IMR-90 (cell line): ENCODE data around the gene TRPM3. TPM values are rescaled to one million over a fixed set of nuclear protein-coding genes. Genes with fewer than 3 reads are reported as not detected.

Source experiments
- ATAC-seq: fragments of 200-7000 bp; cut with Tn5 transposase; 2 replicates; pipeline ENCODE4 v1.9.1; 2020; ENCODE audit warnings: low read depth, mild to moderate bottlenecking, moderate library complexity
- BruUV-seq: library from RNA; stranded (reverse); fragments of 400-500 nt; replicated peaks from 2 replicates; lab custom pipeline; 2021; lab: Mats Ljungman, UMichigan
- CTCF ChIA-PET: fragments of 300-600 bp; formaldehyde crosslinking; extraction: SDS; loops from one replicate; lab custom pipeline; 2021; ENCODE audit warnings: antibody characterized with exemption; lab: Yijun Ruan, JAX
- POLR2A ChIA-PET: fragments of 300-600 bp; sonication (Branson Sonifier 250); formaldehyde crosslinking; loops from one replicate; lab custom pipeline; 2022; ENCODE audit warnings: antibody characterized with exemption; ENCODE audit not compliant: unreplicated experiment; lab: Charles Lee
- DNase-seq: peaks from one replicate; pipeline ENCODE4 v3.0.0; 2013
- H2AFZ ChIP-seq: replicated peaks from 2 replicates; pipeline ENCODE3; 2013; ENCODE audit warnings: low read length, mild to moderate bottlenecking; ENCODE audit not compliant: poor library complexity
- H2AK5ac ChIP-seq: 2 replicates; pipeline ENCODE4 v1.6.1; 2013; ENCODE audit warnings: low read depth, low read length, inconsistent platforms
- H2AK9ac ChIP-seq: replicated peaks from 2 replicates; pipeline ENCODE3; 2013; ENCODE audit warnings: mild to moderate bottlenecking, low read depth, low read length, moderate library complexity; ENCODE audit not compliant: poor library complexity
- H2BK120ac ChIP-seq: 2 replicates; pipeline ENCODE4 v1.6.1; 2013; ENCODE audit warnings: low read depth, low read length, inconsistent platforms
- H2BK15ac ChIP-seq: 3 replicates; pipeline ENCODE4 v1.6.1; 2013; ENCODE audit warnings: low read depth, low read length, inconsistent platforms
- H2BK20ac ChIP-seq: 2 replicates; pipeline ENCODE4 v1.6.1; 2013; ENCODE audit warnings: low read depth, mild to moderate bottlenecking, inconsistent platforms, low read length, moderate library complexity
- H2BK5ac ChIP-seq: 2 replicates; pipeline ENCODE4 v1.6.1; 2013; ENCODE audit warnings: mild to moderate bottlenecking, low read depth, low read length, inconsistent platforms; ENCODE audit not compliant: poor library complexity, severe bottlenecking
- H3K14ac ChIP-seq: replicated peaks from 2 replicates; pipeline ENCODE4 v1.6.1; 2013; ENCODE audit warnings: low read depth, low read length, inconsistent platforms
- H3K18ac ChIP-seq: 2 replicates; pipeline ENCODE4 v1.6.1; 2013; ENCODE audit warnings: low read depth, low read length, control low read depth
- H3K23ac ChIP-seq: 2 replicates; pipeline ENCODE4 v1.6.1; 2013; ENCODE audit warnings: low read depth, low read length, inconsistent platforms
- H3K27ac ChIP-seq: 2 replicates; pipeline ENCODE4 v1.5.1; 2013; ENCODE audit warnings: mild to moderate bottlenecking, control low read depth, low read length; ENCODE audit not compliant: insufficient read depth
- H3K27me3 ChIP-seq: 2 replicates; pipeline ENCODE4 v1.6.1; 2013; ENCODE audit warnings: low read length; ENCODE audit not compliant: control insufficient read depth, insufficient read depth
- H3K36me3 ChIP-seq: 2 replicates; pipeline ENCODE4 v1.6.1; 2013; ENCODE audit warnings: low read length, mixed read lengths; ENCODE audit not compliant: control insufficient read depth, insufficient read depth
- H3K4ac ChIP-seq: 2 replicates; pipeline ENCODE4 v1.6.1; 2013; ENCODE audit warnings: low read depth, low read length, inconsistent platforms
- H3K4me1 ChIP-seq: 2 replicates; pipeline ENCODE4 v1.6.1; 2013; ENCODE audit warnings: low read length, mixed read lengths; ENCODE audit not compliant: control insufficient read depth, insufficient read depth
- H3K4me2 ChIP-seq: 2 replicates; pipeline ENCODE4 v1.6.1; 2013; ENCODE audit warnings: low read depth, mild to moderate bottlenecking, control low read depth, low read length, moderate library complexity
- H3K4me3 ChIP-seq: 2 replicates; pipeline ENCODE4 v1.5.1; 2013; ENCODE audit warnings: low read depth, mild to moderate bottlenecking, control low read depth, low read length, moderate library complexity; ENCODE audit not compliant: insufficient read depth
- H3K56ac ChIP-seq: 2 replicates; pipeline ENCODE4 v1.6.1; 2013; ENCODE audit warnings: low read length, inconsistent platforms; ENCODE audit not compliant: insufficient read depth; ENCODE audit errors: extremely low read depth
- H3K79me1 ChIP-seq, 2 experiments: 2 replicates each; pipeline ENCODE4 v1.6.1; 2013; ENCODE audit warnings: low read length in 2 of 2, inconsistent platforms in 1 of 2, low read depth in 1 of 2
- H3K9ac ChIP-seq: 2 replicates; pipeline ENCODE4 v1.6.1; 2013; ENCODE audit warnings: low read depth, low read length, control low read depth
- H3K9me1 ChIP-seq: 2 replicates; pipeline ENCODE4 v1.6.1; 2013; ENCODE audit warnings: low read length, inconsistent platforms; ENCODE audit not compliant: insufficient read depth
- H3K9me3 ChIP-seq: 2 replicates; pipeline ENCODE4 v1.6.1; 2013; ENCODE audit warnings: low read length; ENCODE audit not compliant: control insufficient read depth, insufficient read depth
- H4K20me1 ChIP-seq: 2 replicates; pipeline ENCODE4 v1.6.1; 2013; ENCODE audit warnings: low read length, inconsistent platforms; ENCODE audit not compliant: insufficient read depth
- H4K5ac ChIP-seq: 2 replicates; pipeline ENCODE4 v1.6.1; 2013; ENCODE audit warnings: mild to moderate bottlenecking, low read depth, low read length, control low read depth
- H4K8ac ChIP-seq, 2 experiments: 2 replicates each; pipeline ENCODE4 v1.6.1; 2013; ENCODE audit warnings: low read depth in 2 of 2, low read length in 2 of 2, control low read depth in 1 of 2, inconsistent platforms in 1 of 2
- H4K91ac ChIP-seq: 2 replicates; pipeline ENCODE4 v1.6.1; 2013; ENCODE audit warnings: low read depth, low read length, inconsistent platforms; ENCODE audit not compliant: insufficient read depth
- BHLHE40 ChIP-seq: fragments of 150-350 bp; IDR thresholded peaks from 2 replicates; pipeline ENCODE4 v1.6.1; 2016; ENCODE audit warnings: mild to moderate bottlenecking, low read depth, low read length
- CEBPB ChIP-seq: IDR thresholded peaks from 2 replicates; pipeline ENCODE4 v1.6.1; 2012; ENCODE audit warnings: low read depth, low read length, improper control_type of control experiment
- CHD1 ChIP-seq: IDR thresholded peaks from 2 replicates; pipeline ENCODE4 v1.6.1; 2012; ENCODE audit warnings: low read depth, low read length, improper control_type of control experiment
- CTCF ChIP-seq: conservative IDR thresholded peaks from 2 replicates; pipeline ENCODE4 v1.5.1; 2012; ENCODE audit warnings: mild to moderate bottlenecking, low read depth, low read length, improper control_type of control experiment
- ELK1 ChIP-seq: fragments of 150-350 bp; IDR thresholded peaks from 2 replicates; pipeline ENCODE4 v1.6.1; 2016; ENCODE audit warnings: low read depth, mild to moderate bottlenecking, low read length, moderate library complexity, borderline replicate concordance
- FOS ChIP-seq: fragments of 150-350 bp; IDR thresholded peaks from 2 replicates; pipeline ENCODE4 v1.6.1; 2016; ENCODE audit warnings: low read depth, low read length
- MAFK ChIP-seq: IDR thresholded peaks from 2 replicates; pipeline ENCODE4 v1.6.1; 2012; ENCODE audit warnings: low read depth, low read length, improper control_type of control experiment
- MAZ ChIP-seq: IDR thresholded peaks from 2 replicates; pipeline ENCODE4 v1.6.1; 2012; ENCODE audit warnings: low read depth, mild to moderate bottlenecking, low read length, improper control_type of control experiment, moderate library complexity, borderline replicate concordance
- MXI1 ChIP-seq: IDR thresholded peaks from 2 replicates; pipeline ENCODE4 v1.6.1; 2012; ENCODE audit warnings: low read depth, mild to moderate bottlenecking, low read length, moderate library complexity, borderline replicate concordance
- NFE2L2 ChIP-seq: fragments of 150-350 bp; IDR thresholded peaks from 2 replicates; pipeline ENCODE4 v1.6.1; 2016; ENCODE audit warnings: low read depth, mild to moderate bottlenecking, low read length
- POLR2A ChIP-seq: IDR thresholded peaks from 2 replicates; pipeline ENCODE4 v1.6.1; 2012; ENCODE audit warnings: mild to moderate bottlenecking, low read depth, low read length
- RAD21 ChIP-seq: IDR thresholded peaks from 2 replicates; pipeline ENCODE4 v1.6.1; 2012; ENCODE audit warnings: low read length, improper control_type of control experiment
- RCOR1 ChIP-seq: IDR thresholded peaks from 2 replicates; pipeline ENCODE4 v1.6.1; 2012; ENCODE audit warnings: mild to moderate bottlenecking, low read length, improper control_type of control experiment; ENCODE audit not compliant: insufficient replicate concordance
- RFX5 ChIP-seq: IDR thresholded peaks from 2 replicates; pipeline ENCODE4 v1.8.0; 2012; ENCODE audit warnings: low read depth, mild to moderate bottlenecking, low read length, moderate library complexity
- SMC3 ChIP-seq: fragments of 150-350 bp; IDR thresholded peaks from 2 replicates; pipeline ENCODE4 v1.6.1; 2016; ENCODE audit warnings: low read depth, mild to moderate bottlenecking, antibody characterized with exemption, low read length, moderate library complexity
- USF2 ChIP-seq: fragments of 150-350 bp; IDR thresholded peaks from 2 replicates; pipeline ENCODE4 v1.6.1; 2017; ENCODE audit warnings: mild to moderate bottlenecking, antibody characterized with exemption, low read length, low read depth
- WGBS, 2 experiments: methylation state at CpG; one replicate each; pipeline versions ENCODE4 v1.1.5 to v1.1.7; 2013; ENCODE audit warnings: missing lambda C conversion rate in 2 of 2; ENCODE audit not compliant: insufficient read length in 1 of 2; ENCODE audit errors: extremely low coverage in 2 of 2; 5-methylcytosine and 5-hydroxymethylcytosine counted together
- dilution Hi-C: fragments of 300-500 bp; cut with HindIII; formaldehyde crosslinking; loops from one replicate; pipeline ENCODE4 v1.14.3; 2018; ENCODE audit warnings: low sequenced_read_pairs; ENCODE audit not compliant: unreplicated experiment
- in situ Hi-C: fragments of 300-500 bp; cut with MboI; formaldehyde crosslinking; loops from 3 replicates; pipeline ENCODE4 v1.14.3; 2019; ENCODE audit warnings: low sequenced_read_pairs, inconsistent platforms, mixed read lengths
- intact Hi-C: fragments of 100-400 bp; cut with micrococcal nuclease; formaldehyde crosslinking; loops from 2 replicates; pipeline ENCODE4 v1.10.0; 2022
- polyA plus RNA-seq, 3 experiments: library from polyadenylated mRNA; depleted of rRNA; stranded (reverse); fragments of >200 nt; gene quantifications; 2 replicates each; pipeline ENCODE4 v1.2.3, GENCODE V29; 2012; ENCODE audit warnings: low replicate concordance in 1 of 3
- total RNA-seq: library from RNA; depleted of rRNA; stranded (reverse); fragments of >200 nt; gene quantifications from 2 replicates; pipeline ENCODE4 v1.2.3, GENCODE V29; 2012

The TRPM3 gene
- total and polyA plus RNA-seq, 2 of the 4 experiments (the other 2 are of a cell fraction): not detected

GRCh38 chr9:70749066-70749465 lies 372.4 kb downstream of the TRPM3 start:
- POLR2A ChIA-PET: no interaction called here

More at GRCh38 chr9:70749066-70749465, 372.4 kb downstream of the TRPM3 start:
- Histone ChIP-seq H2BK120ac (no peak overlapping the region), H4K5ac (no peak overlapping the region), H4K8ac (no peak overlapping the region), H3K9ac (no peak overlapping the region), H3K27me3 (no peaks in the 10 kb centered on the region), H2BK15ac (no peak overlapping the region), H2AK9ac (no peak overlapping the region), H3K4me3 (no peak overlapping the region), H3K4ac (no peak overlapping the region), H3K9me1 (no peaks in the 10 kb centered on the region), H3K27ac (no peak overlapping the region), H3K56ac (no peak overlapping the region), H3K9me3 (no peaks in the 10 kb centered on the region), H3K18ac (no peak overlapping the region), H3K14ac (no peak overlapping the region), H3K79me1 (no peaks in the 10 kb centered on the region), H2AFZ (no peak overlapping the region), H4K91ac (no peak overlapping the region), H2BK5ac (no peak overlapping the region), H4K20me1 (no peaks in the 10 kb centered on the region), H2BK20ac (no peak overlapping the region), H3K36me3 (no peaks in the 10 kb centered on the region), H3K23ac (no peak overlapping the region), H2AK5ac (no peak overlapping the region), H3K4me1 (no peaks in the 10 kb centered on the region), H3K4me2 (no peak overlapping the region)
- dilution Hi-C loops: no loop called here
- DNase-seq (no peak), ATAC-seq (no peak)
- intact Hi-C loops: no loop called here
- no peak for TF ChIP-seq ELK1
- TF ChIP-seq MXI1: no peak
- TF ChIP-seq FOS: no peak
- TF ChIP-seq USF2: no peak
- TF ChIP-seq NFE2L2: no peak
- no peak for TF ChIP-seq CEBPB
- no peak for TF ChIP-seq POLR2A
- no peak for TF ChIP-seq RFX5
- TF ChIP-seq CHD1: no peak
- no peak for TF ChIP-seq CTCF
- TF ChIP-seq BHLHE40: no peak
- no peak for TF ChIP-seq MAFK
- no peak for TF ChIP-seq RAD21
- TF ChIP-seq RCOR1: no peak
- no peak for TF ChIP-seq SMC3
- no peak for TF ChIP-seq MAZ
- in situ Hi-C loops: no loop called here
- CTCF ChIA-PET: no interaction called here
- no TSS peak for BruUV-seq
- WGBS, 2 experiments: no CpG with 5 or more reads among the region's 2 CpGs
